Measurements from ENCODE around the gene LRRC4B.
A peak's percentile ranks its signal among the peaks of the same experiment; 100 is the strongest.

Gene LRRC4B

GRCh38 chr19:50553134-50553703 lies 15.0 kb downstream of the LRRC4B start:
- DNase-seq, result no peak
- Mint-ChIP-seq H3K4me3 (no peak overlapping the region), H3K27me3 (ENCODE audit: low read depth, poor library complexity) (peaks cover 77% of the 10 kb centered on the region), H3K36me3 (ENCODE audit: low read depth) (no peaks in the 10 kb centered on the region), H3K27ac (no peak overlapping the region), H3K4me1 (peaks cover 44% of the 10 kb centered on the region), H3K9me3 (no peaks in the 10 kb centered on the region)
- no peak for TF ChIP-seq CTCF (IDR thresholded peaks at IDR 0.05)

GRCh38 chr19:50552540-50552939 lies 15.7 kb downstream of the LRRC4B start:
- Mint-ChIP-seq H3K27me3 (ENCODE audit: low read depth, poor library complexity) (peaks cover 77% of the 10 kb centered on the region), H3K27ac (no peak overlapping the region), H3K9me3 (no peaks in the 10 kb centered on the region), H3K4me1 (peaks cover 40% of the 10 kb centered on the region), H3K36me3 (ENCODE audit: low read depth) (no peaks in the 10 kb centered on the region), H3K4me3 (peak overlapping the region; percentile 70)
- no peak for DNase-seq
- TF ChIP-seq CTCF (IDR thresholded peaks at IDR 0.05), result no peak

GRCh38 chr19:50551715-50552187 lies 16.5 kb downstream of the LRRC4B start:
- Mint-ChIP-seq H3K27ac (no peak overlapping the region), H3K36me3 (ENCODE audit: low read depth) (no peaks in the 10 kb centered on the region), H3K4me1 (peaks cover 42% of the 10 kb centered on the region), H3K27me3 (ENCODE audit: low read depth, poor library complexity) (peaks cover 79% of the 10 kb centered on the region), H3K4me3 (peak overlapping the region; percentile 84), H3K9me3 (no peaks in the 10 kb centered on the region)
- TF ChIP-seq CTCF (IDR thresholded peaks at IDR 0.05), result no peak
- peak; percentile 35 for DNase-seq

GRCh38 chr19:50551034-50551714 lies 17.1 kb downstream of the LRRC4B start:
- Mint-ChIP-seq H3K4me1 (peaks cover 38% of the 10 kb centered on the region), H3K9me3 (no peaks in the 10 kb centered on the region), H3K27me3 (ENCODE audit: low read depth, poor library complexity) (peaks cover 77% of the 10 kb centered on the region), H3K4me3 (peak overlapping the region; percentile 84), H3K36me3 (ENCODE audit: low read depth) (no peaks in the 10 kb centered on the region), H3K27ac (no peak overlapping the region)
- DNase-seq, result peak; percentile 35
- TF ChIP-seq CTCF (IDR thresholded peaks at IDR 0.05), result no peak

- DNase-seq, result no peak
- TF ChIP-seq CTCF (IDR thresholded peaks at IDR 0.05), result no peak
- H3K4me1 Mint-ChIP-seq, result peaks cover 37% of the 10 kb centered on the region
- H3K36me3 Mint-ChIP-seq (ENCODE audit: low read depth), result no peaks in the 10 kb centered on the region
- no peak overlapping the region for H3K27ac Mint-ChIP-seq
- peak overlapping the region; percentile 73 for H3K4me3 Mint-ChIP-seq
- H3K9me3 Mint-ChIP-seq, result no peaks in the 10 kb centered on the region
- peaks cover 74% of the 10 kb centered on the region for H3K27me3 Mint-ChIP-seq (ENCODE audit: low read depth, poor library complexity)
Measured at GRCh38 chr19:50550594-50550966, 17.7 kb downstream of the LRRC4B start.

Data from nephron progenitor cell (in vitro differentiated cells).